ENCODE measurements around the gene TNRC6C. TPM values are rescaled to one million over a fixed set of nuclear protein-coding genes. Genes with fewer than 3 reads are reported as not detected.

The TNRC6C gene
- total and polyA plus RNA-seq, 9 of the 15 experiments (the other 6 are each of a cell fraction or from before 2014, with no cell fraction given), result 0.20 to 4.9 (median 2.3) TPM

DNA sequence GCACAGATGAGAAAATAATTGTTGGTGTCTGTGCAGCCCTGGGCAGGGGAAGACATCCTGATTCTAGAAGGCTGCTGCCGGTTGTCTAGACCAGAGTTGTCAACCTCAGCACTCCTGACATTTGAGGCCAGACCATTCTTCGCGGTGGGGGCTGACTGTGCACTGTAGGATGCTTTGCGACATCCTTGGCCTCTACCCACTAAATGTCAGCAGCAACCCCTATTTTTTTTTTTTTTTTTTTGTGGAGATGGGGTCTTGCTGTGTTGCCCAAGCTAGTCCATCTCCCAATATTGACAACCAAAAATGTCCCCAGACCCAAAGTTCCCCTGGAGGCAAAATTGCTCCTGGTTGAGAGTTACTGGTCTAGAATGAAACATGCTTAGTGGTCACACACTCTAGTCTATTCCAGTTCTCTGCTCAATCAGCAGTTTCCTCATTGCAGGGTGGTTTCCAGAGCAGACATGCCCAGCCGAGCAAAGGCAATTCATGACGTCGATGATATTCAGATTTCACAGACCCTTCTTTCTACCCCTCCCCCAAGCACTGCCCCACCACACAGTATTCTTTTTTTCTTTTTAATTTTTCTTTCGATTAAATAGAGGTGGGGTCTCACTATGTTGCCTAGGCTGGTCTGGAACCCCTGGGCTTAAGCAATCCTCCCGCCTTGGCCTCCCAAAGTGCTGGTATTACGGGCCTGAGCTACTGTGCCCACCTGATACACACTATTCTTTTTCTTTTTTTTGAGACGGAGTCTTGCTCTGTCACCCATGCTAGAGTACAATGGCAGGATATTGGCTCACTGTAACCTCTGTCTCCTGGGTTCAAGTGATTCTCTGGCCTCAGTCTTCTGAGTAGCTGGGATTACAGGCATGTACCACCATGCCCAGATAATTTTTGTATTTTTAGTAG, 196.7 kb downstream of the TNRC6C start (continued):
- TF ChIP-seq CREB1 (IDR thresholded peaks at IDR 0.05) (no peak), CREB1 (CRISPR knock-in tag; IDR thresholded peaks at IDR 0.05) (no peak), ASH1L (IDR thresholded peaks at IDR 0.05; ENCODE audit: borderline replicate concordance, low read depth, partially characterized antibody) (no peak), TCF7L2 (IDR thresholded peaks at IDR 0.05; ENCODE audit: low read depth, low read length) (no peak), NONO (IDR thresholded peaks at IDR 0.05; ENCODE audit: low read depth in 2 of 2, low read length in 1 of 2) (no peak), HDAC6 (IDR thresholded peaks at IDR 0.05; ENCODE audit: low read depth, low read length) (no peak), PRPF4 (IDR thresholded peaks at IDR 0.05; ENCODE audit: insufficient read depth, low read depth, low read length, poor library complexity, severe bottlenecking) (no peak), ZNF316 (IDR thresholded peaks at IDR 0.05) (peak; percentile 67), SIN3A (IDR thresholded peaks at IDR 0.05; ENCODE audit: borderline replicate concordance in 2 of 2, control insufficient read depth in 1 of 2, low read depth in 2 of 2, low read length in 2 of 2) (no peak), TEAD2 (tag; IDR thresholded peaks at IDR 0.05) (no peak), U2AF1 (optimal IDR thresholded peaks at IDR 0.05; ENCODE audit: low read depth, low read length) (no peak), POLR2B (IDR thresholded peaks at IDR 0.05; ENCODE audit: low read depth, partially characterized antibody) (no peak), NCOR1 (IDR thresholded peaks at IDR 0.05) (no peak), FOS (IDR thresholded peaks at IDR 0.05; ENCODE audit: extremely low read depth, insufficient read length) (no peak), SMC3 (conservative IDR thresholded peaks at IDR 0.05; ENCODE audit: insufficient read depth, low read depth, low read length) (no peak), ETS2 (tag; IDR thresholded peaks at IDR 0.05; ENCODE audit: borderline replicate concordance, poor library complexity, severe bottlenecking) (no peak), ERF (CRISPR knock-in tag; IDR thresholded peaks at IDR 0.05) (no peak)
- TF ChIP-seq, protein P1, sequence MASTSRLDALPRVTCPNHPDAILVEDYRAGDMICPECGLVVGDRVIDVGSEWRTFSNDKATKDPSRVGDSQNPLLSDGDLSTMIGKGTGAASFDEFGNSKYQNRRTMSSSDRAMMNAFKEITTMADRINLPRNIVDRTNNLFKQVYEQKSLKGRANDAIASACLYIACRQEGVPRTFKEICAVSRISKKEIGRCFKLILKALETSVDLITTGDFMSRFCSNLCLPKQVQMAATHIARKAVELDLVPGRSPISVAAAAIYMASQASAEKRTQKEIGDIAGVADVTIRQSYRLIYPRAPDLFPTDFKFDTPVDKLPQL (IDR thresholded peaks at IDR 0.05; ENCODE audit: extremely low read depth, insufficient read length), result no peak
- TF ChIP-seq, protein P2, sequence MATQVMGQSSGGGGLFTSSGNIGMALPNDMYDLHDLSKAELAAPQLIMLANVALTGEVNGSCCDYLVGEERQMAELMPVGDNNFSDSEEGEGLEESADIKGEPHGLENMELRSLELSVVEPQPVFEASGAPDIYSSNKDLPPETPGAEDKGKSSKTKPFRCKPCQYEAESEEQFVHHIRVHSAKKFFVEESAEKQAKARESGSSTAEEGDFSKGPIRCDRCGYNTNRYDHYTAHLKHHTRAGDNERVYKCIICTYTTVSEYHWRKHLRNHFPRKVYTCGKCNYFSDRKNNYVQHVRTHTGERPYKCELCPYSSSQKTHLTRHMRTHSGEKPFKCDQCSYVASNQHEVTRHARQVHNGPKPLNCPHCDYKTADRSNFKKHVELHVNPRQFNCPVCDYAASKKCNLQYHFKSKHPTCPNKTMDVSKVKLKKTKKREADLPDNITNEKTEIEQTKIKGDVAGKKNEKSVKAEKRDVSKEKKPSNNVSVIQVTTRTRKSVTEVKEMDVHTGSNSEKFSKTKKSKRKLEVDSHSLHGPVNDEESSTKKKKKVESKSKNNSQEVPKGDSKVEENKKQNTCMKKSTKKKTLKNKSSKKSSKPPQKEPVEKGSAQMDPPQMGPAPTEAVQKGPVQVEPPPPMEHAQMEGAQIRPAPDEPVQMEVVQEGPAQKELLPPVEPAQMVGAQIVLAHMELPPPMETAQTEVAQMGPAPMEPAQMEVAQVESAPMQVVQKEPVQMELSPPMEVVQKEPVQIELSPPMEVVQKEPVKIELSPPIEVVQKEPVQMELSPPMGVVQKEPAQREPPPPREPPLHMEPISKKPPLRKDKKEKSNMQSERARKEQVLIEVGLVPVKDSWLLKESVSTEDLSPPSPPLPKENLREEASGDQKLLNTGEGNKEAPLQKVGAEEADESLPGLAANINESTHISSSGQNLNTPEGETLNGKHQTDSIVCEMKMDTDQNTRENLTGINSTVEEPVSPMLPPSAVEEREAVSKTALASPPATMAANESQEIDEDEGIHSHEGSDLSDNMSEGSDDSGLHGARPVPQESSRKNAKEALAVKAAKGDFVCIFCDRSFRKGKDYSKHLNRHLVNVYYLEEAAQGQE (IDR thresholded peaks at IDR 0.05; ENCODE audit: borderline replicate concordance), result peak; percentile 40
- TF ChIP-seq, protein P2 (CRISPR knock-in tag; IDR thresholded peaks at IDR 0.05; ENCODE audit: low read depth), result no peak
